Upper lobe of right lung (tissue), 1 donor: ENCODE data around the gene EYA2. TPM values are rescaled to one million over a fixed set of nuclear protein-coding genes. Genes with fewer than 3 reads are reported as not detected.

ENCODE experiments used
- ATAC-seq: fragments of 200-7000 bp; cut with Tn5 transposase; one replicate; pipeline ENCODE4 v1.9.1; 2020; ENCODE audit warnings: mild to moderate bottlenecking, moderate library complexity
- DNase-seq: peaks from one replicate; pipeline ENCODE4 v3.0.0-alpha.2; 2020
- H3K27ac ChIP-seq: fragments of 200-600 bp; one replicate; pipeline ENCODE4 v1.8.0; 2022
- H3K27me3 ChIP-seq: fragments of 200-600 bp; one replicate; pipeline ENCODE4 v1.8.0; 2022; ENCODE audit warnings: mild to moderate bottlenecking
- H3K36me3 ChIP-seq: fragments of 200-600 bp; one replicate; pipeline ENCODE4 v1.8.0; 2022
- H3K4me1 ChIP-seq: fragments of 200-600 bp; one replicate; pipeline ENCODE4 v1.8.0; 2022
- H3K4me3 ChIP-seq: fragments of 200-600 bp; one replicate; pipeline ENCODE4 v1.8.0; 2022; ENCODE audit warnings: mild to moderate bottlenecking
- H3K9me3 ChIP-seq: fragments of 200-600 bp; one replicate; pipeline ENCODE4 v1.8.0; 2022
- CTCF ChIP-seq: fragments of 200-600 bp; IDR thresholded peaks from one replicate; pipeline ENCODE4 v1.8.0; 2022; ENCODE audit warnings: antibody characterized with exemption
- intact Hi-C: fragments of 100-400 bp; cut with DNase I; formaldehyde crosslinking; loops from one replicate; pipeline ENCODE4 v1.11.0; 2022
- total RNA-seq: library from RNA; stranded (reverse); fragmentation: NEBNext Ultra II Directional; extraction: Animal tissue kit (Norgen Biotek cat#: 25700); gene quantifications from one replicate; pipeline ENCODE4 v1.2.1, GENCODE V29; 2021
- donor health status: DM: no; HTN: yes; CAD: no; lungs with severe emphysema.

EYA2 gene
- total RNA-seq, 1 donor from 2014 or later: 1.8 TPM

GRCh38 chr20:47141941-47142773 is 247.5 kb downstream of the EYA2 start:
- H3K4me1 ChIP-seq: no peaks in the 10 kb centered on the region
- no peaks in the 10 kb centered on the region for H3K9me3 ChIP-seq
- no peak overlapping the region for H3K4me3 ChIP-seq
- intact Hi-C loops: no loop called here
- DNase-seq (no peak), ATAC-seq (no peak)
- no peaks in the 10 kb centered on the region for H3K36me3 ChIP-seq
- H3K27ac ChIP-seq: no peak overlapping the region
- H3K27me3 ChIP-seq: no peaks in the 10 kb centered on the region
- no peak for TF ChIP-seq CTCF

- DNase-seq (no peak), ATAC-seq (no peak)
- H3K4me3 ChIP-seq: no peak overlapping the region
- no peak overlapping the region for H3K27ac ChIP-seq
- no peaks in the 10 kb centered on the region for H3K36me3 ChIP-seq
- H3K27me3 ChIP-seq: no peaks in the 10 kb centered on the region
- no peak for TF ChIP-seq CTCF
- intact Hi-C loops: no loop called here
- H3K9me3 ChIP-seq: no peaks in the 10 kb centered on the region
- no peaks in the 10 kb centered on the region for H3K4me1 ChIP-seq
Observed at GRCh38 chr20:47142774-47143170, 248.1 kb downstream of the EYA2 start.

GRCh38 chr20:47143657-47144056 is 249.0 kb downstream of the EYA2 start:
- ATAC-seq (peak; percentile 76), DNase-seq (no peak)
- Histone ChIP-seq H3K36me3 (no peaks in the 10 kb centered on the region), H3K4me1 (no peaks in the 10 kb centered on the region), H3K9me3 (no peaks in the 10 kb centered on the region), H3K4me3 (no peak overlapping the region), H3K27me3 (no peaks in the 10 kb centered on the region), H3K27ac (no peak overlapping the region)
- intact Hi-C loops: no loop called here
- TF ChIP-seq CTCF: no peak

- H3K27me3 ChIP-seq: no peaks in the 10 kb centered on the region
- H3K9me3 ChIP-seq: no peaks in the 10 kb centered on the region
- intact Hi-C loops: no loop called here
- ATAC-seq (no peak), DNase-seq (no peak)
- H3K36me3 ChIP-seq: no peaks in the 10 kb centered on the region
- TF ChIP-seq CTCF: no peak
- H3K4me3 ChIP-seq: no peak overlapping the region
- H3K4me1 ChIP-seq: no peaks in the 10 kb centered on the region
- H3K27ac ChIP-seq: no peak overlapping the region
Observed at GRCh38 chr20:47144463-47144862, 249.8 kb downstream of the EYA2 start.

- H3K4me3 ChIP-seq: no peak overlapping the region
- no peak for TF ChIP-seq CTCF
- intact Hi-C loops: no loop called here
- H3K36me3 ChIP-seq: no peaks in the 10 kb centered on the region
- no peaks in the 10 kb centered on the region for H3K4me1 ChIP-seq
- H3K27me3 ChIP-seq: no peaks in the 10 kb centered on the region
- no peaks in the 10 kb centered on the region for H3K9me3 ChIP-seq
- DNase-seq: no peak
- no peak for ATAC-seq
- H3K27ac ChIP-seq: no peak overlapping the region
Observed at GRCh38 chr20:47146686-47147085, 252.0 kb downstream of the EYA2 start.

- Histone ChIP-seq H3K27ac (no peak overlapping the region), H3K27me3 (no peaks in the 10 kb centered on the region), H3K4me1 (no peaks in the 10 kb centered on the region), H3K9me3 (no peaks in the 10 kb centered on the region), H3K36me3 (no peaks in the 10 kb centered on the region), H3K4me3 (no peak overlapping the region)
- intact Hi-C loops: no loop called here
- TF ChIP-seq CTCF: no peak
- ATAC-seq: no peak
- DNase-seq: no peak
Observed at GRCh38 chr20:47148059-47148458, 253.4 kb downstream of the EYA2 start.
